HepG2 (cell line): ENCODE data around the gene CNTN4. TPM values are rescaled to one million over a fixed set of nuclear protein-coding genes. Genes with fewer than 3 reads are reported as not detected.

Experiments
- ATAC-seq: fragments of 200-7000 bp; cut with Tn5 transposase; 3 replicates; pipeline ENCODE4 v1.9.1; 2020; ENCODE audit warnings: mild to moderate bottlenecking, moderate library complexity
- BruUV-seq: library from RNA; stranded (reverse); fragments of 400-500 nt; replicated peaks from 2 replicates; lab custom pipeline; 2021; lab: Mats Ljungman, UMichigan
- CTCF ChIA-PET: fragments of 300-600 bp; formaldehyde crosslinking; extraction: SDS; loops from one replicate; lab custom pipeline; 2021; ENCODE audit warnings: low total read pairs, inconsistent platforms, low intra/inter-chr PET ratio; lab: Yijun Ruan, JAX
- POLR2A ChIA-PET: fragments of 350-600 bp; sonication (Branson Sonifier 250); formaldehyde crosslinking; loops from one replicate; lab custom pipeline; 2020; ENCODE audit warnings: antibody characterized with exemption, inconsistent platforms; lab: Yijun Ruan, JAX
- DNase-seq: peaks from one replicate; pipeline ENCODE4 v3.0.0-alpha.2; 2015; ENCODE audit warnings: low spot score
- FAIRE-seq: peaks from 3 replicates; lab custom pipeline; 2011; peaks lifted over from hg19 to GRCh38; lab: Jason Lieb, UNC
- H2AFZ ChIP-seq: one replicate; pipeline ENCODE4 v1.6.1; 2011; ENCODE audit warnings: low read length, inconsistent platforms
- H3K27ac ChIP-seq: fragments of 300-600 bp; 3 replicates; pipeline ENCODE4 v1.8.0; 2011; ENCODE audit warnings: mixed run types, mild to moderate bottlenecking, mixed read lengths, low read length, inconsistent platforms; ENCODE audit not compliant: insufficient read depth; ENCODE audit errors: extremely low read length
- H3K27me3 ChIP-seq, 2 experiments: fragments of 200-600 bp in 1 of 2; 2 replicates in 1 of 2; 3 replicates in 1 of 2; pipeline versions ENCODE4 v1.6.0 to v1.8.0; 2011; ENCODE audit warnings: low read length in 2 of 2, mild to moderate bottlenecking in 2 of 2, moderate library complexity in 2 of 2, inconsistent platforms in 1 of 2; ENCODE audit not compliant: insufficient read depth in 2 of 2, control insufficient read depth in 1 of 2
- H3K36me3 ChIP-seq, 2 experiments: fragments of 200-600 bp in 1 of 2; replicated peaks in 1 of 2; 2 replicates in 1 of 2; 3 replicates in 1 of 2; pipeline versions ENCODE4 v1.5.1 to v1.8.0; 2011; ENCODE audit warnings: low read length in 2 of 2, inconsistent platforms in 1 of 2; ENCODE audit not compliant: insufficient read depth in 2 of 2, control insufficient read depth in 1 of 2
- H3K4me1 ChIP-seq: 2 replicates; pipeline ENCODE4 v1.5.1; 2012; ENCODE audit warnings: low read length, inconsistent platforms; ENCODE audit not compliant: insufficient read depth
- H3K4me2 ChIP-seq: 2 replicates; pipeline ENCODE4 v1.6.0; 2011; ENCODE audit warnings: low read depth, low read length, inconsistent platforms
- H3K4me3 ChIP-seq, 3 experiments: fragments of 200-600 bp in 1 of 3; sonication (generic), shearing (Covaris generic) in 1 of 3; replicated peaks in 1 of 3; 2 replicates each; pipeline ENCODE4 v1.5.1; 2011 to 2016; ENCODE audit warnings: low read length in 3 of 3, inconsistent platforms in 2 of 3, low read depth in 2 of 3, mild to moderate bottlenecking in 2 of 3, control low read depth in 1 of 3, mixed read lengths in 1 of 3; ENCODE audit not compliant: insufficient read depth in 1 of 3
- H3K79me2 ChIP-seq: one replicate; pipeline ENCODE4 v1.6.1; 2011; ENCODE audit warnings: low read length, inconsistent platforms; ENCODE audit not compliant: insufficient read depth
- H3K9ac ChIP-seq: 2 replicates; pipeline ENCODE4 v1.6.0; 2011; ENCODE audit warnings: mild to moderate bottlenecking, low read depth, low read length, inconsistent platforms; ENCODE audit not compliant: insufficient read depth
- H3K9me3 ChIP-seq: 2 replicates; pipeline ENCODE4 v1.5.1; 2012; ENCODE audit warnings: mild to moderate bottlenecking, low read length
- H4K20me1 ChIP-seq: 2 replicates; pipeline ENCODE4 v1.6.0; 2011; ENCODE audit warnings: inconsistent platforms, mild to moderate bottlenecking, low read length, moderate library complexity; ENCODE audit not compliant: insufficient read depth
- CENPT ChIP-seq: sonication (generic); formaldehyde crosslinking; IDR thresholded peaks from 2 replicates; pipeline ENCODE4 v1.8.0; 2022; ENCODE audit warnings: low read depth, mild to moderate bottlenecking, moderate library complexity, missing genetic modification reagents
- DPF2 ChIP-seq: sonication (generic); formaldehyde crosslinking; IDR thresholded peaks from 2 replicates; pipeline ENCODE4 v1.4.0; 2020; ENCODE audit warnings: mild to moderate bottlenecking, low read depth, missing genetic modification reagents, borderline replicate concordance
- GZF1 ChIP-seq: sonication (generic); formaldehyde crosslinking; IDR thresholded peaks from 2 replicates; pipeline ENCODE4 v1.5.1; 2020; ENCODE audit warnings: mild to moderate bottlenecking, missing genetic modification reagents
- KLF12 ChIP-seq: sonication (generic); formaldehyde crosslinking; IDR thresholded peaks from 2 replicates; pipeline ENCODE4 v1.4.0; 2020; ENCODE audit warnings: missing genetic modification reagents, borderline replicate concordance
- KLF6 ChIP-seq: IDR thresholded peaks from 2 replicates; pipeline ENCODE4 v1.8.0; 2016; ENCODE audit warnings: missing biosample characterization, missing genetic modification reagents
- PHF8 ChIP-seq: sonication (generic); formaldehyde crosslinking; IDR thresholded peaks from 2 replicates; pipeline ENCODE4 v1.5.0; 2020; ENCODE audit warnings: missing genetic modification reagents
- SP2 ChIP-seq: sonication (generic); formaldehyde crosslinking; IDR thresholded peaks from 2 replicates; pipeline ENCODE4 v1.5.1; 2020; ENCODE audit warnings: mild to moderate bottlenecking, missing genetic modification reagents
- ZBTB21 ChIP-seq: sonication (generic); formaldehyde crosslinking; IDR thresholded peaks from 2 replicates; pipeline ENCODE4 v1.4.0; 2020; ENCODE audit warnings: missing genetic modification reagents
- ZIK1 ChIP-seq: sonication (generic); formaldehyde crosslinking; IDR thresholded peaks from 2 replicates; pipeline ENCODE4 v1.5.0; 2020; ENCODE audit warnings: mild to moderate bottlenecking, low read depth, missing genetic modification reagents, borderline replicate concordance
- ZMAT3 ChIP-seq: sonication (generic); formaldehyde crosslinking; conservative IDR thresholded peaks from 2 replicates; pipeline ENCODE4 v1.7.0; 2021; ENCODE audit warnings: missing genetic modification reagents
- ZNF264 ChIP-seq: sonication (generic); formaldehyde crosslinking; IDR thresholded peaks from 2 replicates; pipeline ENCODE4 v1.4.0; 2020; ENCODE audit warnings: missing genetic modification reagents
- ZNF33B ChIP-seq: sonication (generic); formaldehyde crosslinking; IDR thresholded peaks from 2 replicates; pipeline ENCODE4 v1.5.1; 2020; ENCODE audit warnings: mild to moderate bottlenecking, missing genetic modification reagents
- ZNF543 ChIP-seq: sonication (generic); formaldehyde crosslinking; IDR thresholded peaks from 2 replicates; pipeline ENCODE4 v1.4.0; 2020; ENCODE audit warnings: mild to moderate bottlenecking, missing genetic modification reagents
- ZNF883 ChIP-seq: sonication (generic); formaldehyde crosslinking; IDR thresholded peaks from 2 replicates; pipeline ENCODE4 v1.5.1; 2020; ENCODE audit warnings: mild to moderate bottlenecking, missing genetic modification reagents; ENCODE audit errors: not compliant biosample characterization
- WGBS: methylation state at CpG from one replicate; pipeline ENCODE4 v1.1.6; 2017; ENCODE audit warnings: low lambda C conversion rate; 5-methylcytosine and 5-hydroxymethylcytosine counted together
- in situ Hi-C: cut with HindIII; loops from 2 replicates; pipeline ENCODE4 v1.10.0; 2017; ENCODE audit warnings: low pct_unique_long_range_greater_than_20kb; ENCODE audit not compliant: extremely low pct_ligation_motif_present
- intact Hi-C: fragments of 100-400 bp; cut with micrococcal nuclease; formaldehyde crosslinking; loops from one replicate; pipeline ENCODE4 v1.10.0; 2022; ENCODE audit not compliant: unreplicated experiment
- polyA plus RNA-seq, 8 experiments: library from polyadenylated mRNA; depleted of rRNA in 3 of 8; stranded (reverse) in 7 of 8; unstranded in 1 of 8; fragments of >200 nt; fragmentation: Illumina TruSeq in 4 of 8; extraction: Trizol in 4 of 8; gene quantifications; 2 replicates each; pipeline versions ENCODE4 v1.2.1 to v1.2.3, GENCODE V29; 2011 to 2016; ENCODE audit warnings: low read depth in 4 of 8, missing spikeins in 1 of 8, mixed read lengths in 1 of 8; ENCODE audit not compliant: insufficient read depth in 1 of 8
- total RNA-seq, 5 experiments: library from RNA; depleted of rRNA; stranded (reverse); fragments of >200 nt; fragmentation: Illumina TruSeq; extraction: Trizol; gene quantifications; 2 replicates each; pipeline ENCODE4 v1.2.3, GENCODE V29; 2016; ENCODE audit warnings: low read depth in 1 of 5
- TF ChIP-seq, protein P1 (sequence below), 2 experiments: fragments of 450-650 bp in 1 of 2; sonication (generic) in 1 of 2; formaldehyde crosslinking; IDR thresholded peaks; 2 replicates each; pipeline versions ENCODE4 v1.5.0 to v1.8.0; 2020 to 2022; ENCODE audit warnings: mild to moderate bottlenecking in 1 of 2, missing genetic modification reagents in 1 of 2
- TF ChIP-seq, protein P2 (sequence below): sonication (generic); formaldehyde crosslinking; IDR thresholded peaks from 2 replicates; pipeline ENCODE4 v1.4.0; 2020; ENCODE audit warnings: mild to moderate bottlenecking, missing genetic modification reagents

CNTN4 gene
- total and polyA plus RNA-seq, 2 of the 13 experiments (the other 11 are each of a cell fraction or from before 2014, with no cell fraction given), result 0.01 to 0.13 TPM

DNA sequence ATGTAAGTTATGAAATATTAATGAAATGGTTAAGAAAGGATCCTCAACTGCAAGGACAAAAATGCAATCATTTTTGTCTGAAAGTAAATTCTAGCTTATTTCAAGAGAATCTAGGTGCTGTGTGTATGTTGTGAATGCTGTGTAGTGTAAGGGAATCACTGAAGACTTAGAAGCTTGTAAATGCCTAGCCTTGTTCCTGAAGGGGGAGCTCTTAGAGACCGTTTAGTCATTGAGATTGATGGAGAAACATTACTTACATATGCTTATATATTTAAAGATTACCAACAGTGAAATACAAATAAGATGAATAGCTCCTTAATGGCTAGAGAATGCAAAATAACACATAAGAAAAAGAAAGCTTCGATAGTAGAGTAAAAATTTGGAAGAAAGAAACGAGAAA, 67.9 kb downstream of the CNTN4 start (continued):
- TF ChIP-seq, protein P1, sequence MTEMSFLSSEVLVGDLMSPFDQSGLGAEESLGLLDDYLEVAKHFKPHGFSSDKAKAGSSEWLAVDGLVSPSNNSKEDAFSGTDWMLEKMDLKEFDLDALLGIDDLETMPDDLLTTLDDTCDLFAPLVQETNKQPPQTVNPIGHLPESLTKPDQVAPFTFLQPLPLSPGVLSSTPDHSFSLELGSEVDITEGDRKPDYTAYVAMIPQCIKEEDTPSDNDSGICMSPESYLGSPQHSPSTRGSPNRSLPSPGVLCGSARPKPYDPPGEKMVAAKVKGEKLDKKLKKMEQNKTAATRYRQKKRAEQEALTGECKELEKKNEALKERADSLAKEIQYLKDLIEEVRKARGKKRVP (CRISPR knock-in tag; IDR thresholded peaks at IDR 0.05), result no peak
- no peak for TF ChIP-seq CENPT
- TF ChIP-seq ZNF543 (CRISPR knock-in tag), result no peak

DNA sequence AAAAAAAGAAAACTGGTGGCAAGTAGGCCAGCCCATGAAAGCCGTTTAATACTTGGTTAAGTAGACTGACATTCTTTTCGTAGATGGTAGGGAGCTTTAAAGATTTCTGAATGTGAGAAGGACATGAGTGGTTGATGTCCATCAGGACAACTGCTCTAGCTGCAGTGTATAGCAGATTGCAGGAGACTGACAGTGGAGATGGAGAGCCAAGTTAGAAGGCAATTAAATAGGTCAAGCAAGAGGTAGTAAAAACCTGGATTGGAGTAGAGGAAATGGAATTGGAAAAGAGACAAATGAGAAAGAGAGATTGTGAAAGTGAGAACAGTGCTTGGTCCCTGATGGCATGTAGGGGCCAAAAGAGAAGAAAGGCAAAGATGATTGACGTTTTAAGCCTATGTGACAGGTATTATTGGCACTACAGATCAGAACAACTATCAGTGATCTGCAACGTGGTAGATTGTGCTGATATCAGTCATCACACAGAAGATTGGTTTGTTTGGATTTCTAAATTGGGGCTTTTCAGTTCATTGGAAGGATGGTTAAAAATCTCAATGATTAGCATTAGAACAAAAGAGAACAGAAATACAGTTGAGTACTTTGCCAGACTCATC, 74.0 kb downstream of the CNTN4 start:
- Histone ChIP-seq H3K4me3 (no peak overlapping the region), H3K79me2 (no peaks in the 10 kb centered on the region), H3K9me3 (peaks cover 42% of the 10 kb centered on the region), H3K9ac (no peak overlapping the region), H3K27me3 (no peaks in the 10 kb centered on the region), H3K36me3 (no peaks in the 10 kb centered on the region), H4K20me1 (no peaks in the 10 kb centered on the region), H3K4me2 (no peak overlapping the region), H3K4me1 (no peaks in the 10 kb centered on the region), H3K27ac (no peak overlapping the region), H2AFZ (no peak overlapping the region)
- intact Hi-C loops (no loop called here), in situ Hi-C loops (no loop called here)
- TF ChIP-seq SP2 (no peak), ZBTB21 (no peak), ZNF33B (no peak), ZNF264 (CRISPR knock-in tag) (no peak), ZIK1 (CRISPR knock-in tag) (no peak), DPF2 (CRISPR knock-in tag) (no peak), KLF6 (CRISPR knock-in tag) (no peak), ZNF883 (CRISPR knock-in tag) (no peak), PHF8 (no peak), ZMAT3 (no peak), GZF1 (CRISPR knock-in tag) (no peak), KLF12 (CRISPR knock-in tag) (no peak)
- TF ChIP-seq, protein P2, sequence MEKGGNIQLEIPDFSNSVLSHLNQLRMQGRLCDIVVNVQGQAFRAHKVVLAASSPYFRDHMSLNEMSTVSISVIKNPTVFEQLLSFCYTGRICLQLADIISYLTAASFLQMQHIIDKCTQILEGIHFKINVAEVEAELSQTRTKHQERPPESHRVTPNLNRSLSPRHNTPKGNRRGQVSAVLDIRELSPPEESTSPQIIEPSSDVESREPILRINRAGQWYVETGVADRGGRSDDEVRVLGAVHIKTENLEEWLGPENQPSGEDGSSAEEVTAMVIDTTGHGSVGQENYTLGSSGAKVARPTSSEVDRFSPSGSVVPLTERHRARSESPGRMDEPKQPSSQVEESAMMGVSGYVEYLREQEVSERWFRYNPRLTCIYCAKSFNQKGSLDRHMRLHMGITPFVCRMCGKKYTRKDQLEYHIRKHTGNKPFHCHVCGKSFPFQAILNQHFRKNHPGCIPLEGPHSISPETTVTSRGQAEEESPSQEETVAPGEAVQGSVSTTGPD (CRISPR knock-in tag), result no peak
- ATAC-seq (no peak), DNase-seq (no peak), FAIRE-seq (no peak)
- BruUV-seq, result no TSS peak
- WGBS, result 7% methylated on average over 4 of the region's 4 CpGs
- CTCF ChIA-PET, result no interaction called here
- POLR2A ChIA-PET, result no interaction called here
